22Rv1 (cell line): ENCODE results near the gene CNRIP1.

Experiments used
- CTCF ChIP-seq: fragments of 450-650 bp; IDR thresholded peaks from 2 replicates; pipeline ENCODE4 v1.5.1; 2017; ENCODE audit warnings: mild to moderate bottlenecking
- ZFX ChIP-seq: fragments of 450-650 bp; IDR thresholded peaks from 2 replicates; pipeline ENCODE4 v1.6.1; 2017; ENCODE audit warnings: antibody characterized with exemption, borderline replicate concordance

DNA sequence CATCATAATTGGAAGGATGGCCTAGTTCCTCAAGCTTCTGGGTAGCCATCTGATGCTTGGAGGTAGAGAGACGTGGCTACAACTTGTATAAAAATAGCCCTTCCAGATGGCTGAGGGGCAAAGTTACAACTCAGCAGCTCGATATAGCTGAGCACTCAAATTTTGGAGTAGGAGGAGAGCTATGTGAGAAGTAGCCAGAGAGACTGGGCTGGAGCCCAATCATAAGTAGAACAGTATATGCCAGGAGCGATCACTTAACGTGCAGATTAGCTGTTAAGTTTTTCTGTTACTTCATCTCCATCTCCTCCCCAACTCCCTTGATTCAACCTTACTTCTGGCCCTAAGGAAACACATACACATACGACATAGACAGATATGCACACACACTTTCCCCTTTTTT, 28.8 kb downstream of the CNRIP1 start:
- TF ChIP-seq CTCF (no peak), ZFX (no peak)
